Measurements from ENCODE around the gene PABPN1.

The PABPN1 gene

GRCh38 chr14:23299986-23300686 is 21.1 kb upstream of the PABPN1 start:
- H3K4me3 ChIP-seq (ENCODE audit: low read depth, low read length): peak overlapping the region; percentile 91
- DNase-seq (ENCODE audit: low read depth): peak; percentile 21
- TF ChIP-seq MYC (IDR thresholded peaks at IDR 0.05; ENCODE audit: low read depth, low read length) (no peak), MAX (IDR thresholded peaks at IDR 0.05; ENCODE audit: low read depth, low read length) (no peak), POLR2A (IDR thresholded peaks at IDR 0.05; ENCODE audit: extremely low read depth, insufficient read length) (no peak)
- TF ChIP-seq, protein P1, sequence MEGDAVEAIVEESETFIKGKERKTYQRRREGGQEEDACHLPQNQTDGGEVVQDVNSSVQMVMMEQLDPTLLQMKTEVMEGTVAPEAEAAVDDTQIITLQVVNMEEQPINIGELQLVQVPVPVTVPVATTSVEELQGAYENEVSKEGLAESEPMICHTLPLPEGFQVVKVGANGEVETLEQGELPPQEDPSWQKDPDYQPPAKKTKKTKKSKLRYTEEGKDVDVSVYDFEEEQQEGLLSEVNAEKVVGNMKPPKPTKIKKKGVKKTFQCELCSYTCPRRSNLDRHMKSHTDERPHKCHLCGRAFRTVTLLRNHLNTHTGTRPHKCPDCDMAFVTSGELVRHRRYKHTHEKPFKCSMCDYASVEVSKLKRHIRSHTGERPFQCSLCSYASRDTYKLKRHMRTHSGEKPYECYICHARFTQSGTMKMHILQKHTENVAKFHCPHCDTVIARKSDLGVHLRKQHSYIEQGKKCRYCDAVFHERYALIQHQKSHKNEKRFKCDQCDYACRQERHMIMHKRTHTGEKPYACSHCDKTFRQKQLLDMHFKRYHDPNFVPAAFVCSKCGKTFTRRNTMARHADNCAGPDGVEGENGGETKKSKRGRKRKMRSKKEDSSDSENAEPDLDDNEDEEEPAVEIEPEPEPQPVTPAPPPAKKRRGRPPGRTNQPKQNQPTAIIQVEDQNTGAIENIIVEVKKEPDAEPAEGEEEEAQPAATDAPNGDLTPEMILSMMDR (IDR thresholded peaks at IDR 0.05; ENCODE audit: low read depth, low read length): no peak

DNA sequence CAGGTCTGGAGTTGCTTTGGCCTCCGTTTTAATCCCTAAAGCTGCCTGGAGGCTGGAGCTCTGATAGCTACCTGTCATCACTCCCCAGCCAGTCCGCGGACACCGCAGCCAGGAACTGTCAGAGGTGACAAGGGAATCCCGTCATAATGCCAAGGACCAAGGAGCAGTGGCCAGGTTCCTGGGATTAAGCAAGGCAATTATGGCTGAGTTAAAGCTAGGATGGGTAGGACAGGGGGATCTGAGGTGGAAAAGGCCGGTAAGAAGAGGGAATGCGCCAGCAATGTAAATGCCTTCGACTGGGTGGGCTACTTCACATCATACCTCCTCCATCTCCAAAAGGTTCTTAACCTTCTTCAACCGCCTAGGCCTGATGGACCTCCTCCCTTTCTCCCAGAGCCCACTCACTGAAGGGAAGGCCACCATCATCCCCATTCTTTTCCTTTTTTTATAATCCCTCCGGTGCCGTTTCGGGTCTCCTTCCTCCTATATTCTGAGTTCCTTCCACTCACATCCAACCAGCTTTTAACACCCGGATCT is 20.5 kb upstream of the PABPN1 start:
- no peak for TF ChIP-seq MYC (IDR thresholded peaks at IDR 0.05; ENCODE audit: low read depth, low read length)
- no peak for TF ChIP-seq MAX (IDR thresholded peaks at IDR 0.05; ENCODE audit: low read depth, low read length)
- TF ChIP-seq POLR2A (IDR thresholded peaks at IDR 0.05; ENCODE audit: extremely low read depth, insufficient read length): no peak
- TF ChIP-seq, protein P1 (IDR thresholded peaks at IDR 0.05; ENCODE audit: low read depth, low read length): no peak
- H3K4me3 ChIP-seq (ENCODE audit: low read depth, low read length): peak overlapping the region; percentile 91
- peak; percentile 14 for DNase-seq (ENCODE audit: low read depth)

- H3K4me3 ChIP-seq (ENCODE audit: low read depth, low read length): peak overlapping the region; percentile 91
- no peak for TF ChIP-seq POLR2A (IDR thresholded peaks at IDR 0.05; ENCODE audit: extremely low read depth, insufficient read length)
- TF ChIP-seq MYC (IDR thresholded peaks at IDR 0.05; ENCODE audit: low read depth, low read length): peak; percentile 72; the same call in 1 of the 2 replicates
- TF ChIP-seq, protein P1 (IDR thresholded peaks at IDR 0.05; ENCODE audit: low read depth, low read length): peak; percentile 46
- peak; percentile 87 for TF ChIP-seq MAX (IDR thresholded peaks at IDR 0.05; ENCODE audit: low read depth, low read length)
- peak; percentile 98 for DNase-seq (ENCODE audit: low read depth)
Measured at GRCh38 chr14:23301288-23301968, 19.8 kb upstream of the PABPN1 start.

GRCh38 chr14:23301969-23302289 is 19.3 kb upstream of the PABPN1 start:
- DNase-seq (ENCODE audit: low read depth): no peak
- TF ChIP-seq MYC (IDR thresholded peaks at IDR 0.05; ENCODE audit: low read depth, low read length) (peak; percentile 73), POLR2A (IDR thresholded peaks at IDR 0.05; ENCODE audit: extremely low read depth, insufficient read length) (peak; percentile 89), MAX (IDR thresholded peaks at IDR 0.05; ENCODE audit: low read depth, low read length) (peak; percentile 56; the same call in 1 of the 2 replicates)
- TF ChIP-seq, protein P1 (IDR thresholded peaks at IDR 0.05; ENCODE audit: low read depth, low read length): no peak

GRCh38 chr14:23302290-23303225 is 18.7 kb upstream of the PABPN1 start, which contains the start of gene PPP1R3E:
TSS of gene PPP1R3E (minus strand) at chr14:23302859. CDS start at chr14:23302576, 283 bp downstream.
- TF ChIP-seq POLR2A (IDR thresholded peaks at IDR 0.05; ENCODE audit: extremely low read depth, insufficient read length) (peak; percentile 78), MAX (IDR thresholded peaks at IDR 0.05; ENCODE audit: low read depth, low read length) (peak; percentile 49)
- TF ChIP-seq, protein P1 (IDR thresholded peaks at IDR 0.05; ENCODE audit: low read depth, low read length): no peak
- DNase-seq (ENCODE audit: low read depth): peak; percentile 80
- H3K4me3 ChIP-seq (ENCODE audit: low read depth, low read length): peak within 1 kb of the TSS; percentile 77

More at GRCh38 chr14:23301969-23302289, 19.3 kb upstream of the PABPN1 start:
- peak overlapping the region; percentile 77 for H3K4me3 ChIP-seq (ENCODE audit: low read depth, low read length)
